HepG2 (cell line): ENCODE results near the gene ARHGEF38.

Experiments
- ARNT ChIP-seq: fragments of 450-650 bp; IDR thresholded peaks from 2 replicates; pipeline ENCODE4 v1.6.1; 2017
- ATF2 ChIP-seq: sonication (generic); formaldehyde crosslinking; IDR thresholded peaks from 2 replicates; pipeline ENCODE4 v1.4.0; 2020; ENCODE audit warnings: missing genetic modification reagents
- BRD4 ChIP-seq: sonication (generic); formaldehyde crosslinking; IDR thresholded peaks from 2 replicates; pipeline ENCODE4 v1.4.0; 2020; ENCODE audit warnings: missing genetic modification reagents
- CTCF ChIP-seq: sonication (generic); formaldehyde crosslinking; IDR thresholded peaks from 2 replicates; pipeline ENCODE4 v1.5.0; 2020; ENCODE audit warnings: mild to moderate bottlenecking, missing genetic modification reagents, moderate library complexity
- DPF2 ChIP-seq: sonication (generic); formaldehyde crosslinking; IDR thresholded peaks from 2 replicates; pipeline ENCODE4 v1.4.0; 2020; ENCODE audit warnings: mild to moderate bottlenecking, low read depth, missing genetic modification reagents, borderline replicate concordance
- GTF2F1 ChIP-seq: fragments of 150-350 bp; IDR thresholded peaks from 2 replicates; pipeline ENCODE4 v1.6.1; 2014; ENCODE audit warnings: low read length
- HCFC1 ChIP-seq: fragments of 150-350 bp; IDR thresholded peaks from 2 replicates; pipeline ENCODE4 v1.6.1; 2014; ENCODE audit warnings: low read depth, low read length
- MTA3 ChIP-seq: sonication (generic); formaldehyde crosslinking; IDR thresholded peaks from 2 replicates; pipeline ENCODE4 v1.4.0; 2020; ENCODE audit warnings: missing genetic modification reagents
- REXO4 ChIP-seq: sonication (generic); formaldehyde crosslinking; IDR thresholded peaks from 2 replicates; pipeline ENCODE4 v1.8.0; 2022; ENCODE audit warnings: missing genetic modification reagents, mild to moderate bottlenecking, borderline replicate concordance
- ZNF224 ChIP-seq: sonication (generic); formaldehyde crosslinking; IDR thresholded peaks from 2 replicates; pipeline ENCODE4 v1.5.0; 2020; ENCODE audit warnings: mild to moderate bottlenecking, missing genetic modification reagents
- ZNF234 ChIP-seq: sonication (generic); formaldehyde crosslinking; conservative IDR thresholded peaks from 2 replicates; pipeline ENCODE4 v1.5.1; 2020; ENCODE audit warnings: mild to moderate bottlenecking, missing genetic modification reagents
- ZNF605 ChIP-seq: sonication (generic); formaldehyde crosslinking; IDR thresholded peaks from 2 replicates; pipeline ENCODE4 v1.8.0; 2022; ENCODE audit warnings: mild to moderate bottlenecking, missing genetic modification reagents
- ZNF780A ChIP-seq: sonication (generic); formaldehyde crosslinking; IDR thresholded peaks from 2 replicates; pipeline ENCODE4 v1.8.0; 2022; ENCODE audit warnings: mild to moderate bottlenecking, missing genetic modification reagents, moderate library complexity
- ZSCAN20 ChIP-seq: sonication (generic); formaldehyde crosslinking; IDR thresholded peaks from 2 replicates; pipeline ENCODE4 v1.4.0; 2020; ENCODE audit warnings: missing genetic modification reagents, mild to moderate bottlenecking, borderline replicate concordance

GRCh38 chr4:105591573-105591972, 39.2 kb downstream of the ARHGEF38 start:
- TF ChIP-seq ZSCAN20 (CRISPR knock-in tag) (no peak), BRD4 (no peak), DPF2 (CRISPR knock-in tag) (no peak), CTCF (CRISPR knock-in tag) (no peak), ZNF780A (CRISPR knock-in tag) (no peak), ARNT (no peak), ZNF605 (no peak), ZNF224 (no peak), ATF2 (no peak), MTA3 (CRISPR knock-in tag) (no peak), GTF2F1 (no peak), REXO4 (CRISPR knock-in tag) (no peak), ZNF234 (CRISPR knock-in tag) (no peak), HCFC1 (no peak)
